OCI-LY7 (cell line): ENCODE measurements around the gene ARL15. TPM values are rescaled to one million over a fixed set of nuclear protein-coding genes. Genes with fewer than 3 reads are reported as not detected.

ENCODE experiments used
- BruUV-seq: library from RNA; stranded (reverse); fragments of 400-500 nt; replicated peaks from 2 replicates; lab custom pipeline; 2021; lab: Mats Ljungman, UMichigan
- CTCF ChIA-PET: fragments of 300-600 bp; sonication (Branson Sonifier 250); formaldehyde crosslinking; loops from one replicate; lab custom pipeline; 2022; ENCODE audit warnings: antibody characterized with exemption; ENCODE audit not compliant: unreplicated experiment; lab: Charles Lee
- POLR2A ChIA-PET: fragments of 300-600 bp; sonication (Branson Sonifier 250); formaldehyde crosslinking; loops from one replicate; lab custom pipeline; 2022; ENCODE audit warnings: antibody characterized with exemption; lab: Charles Lee
- DNase-seq: peaks from one replicate; pipeline ENCODE4 v3.0.0-alpha.2; 2015; ENCODE audit warnings: low spot score
- H2AFZ ChIP-seq: fragments of 200-600 bp; sonication (generic), shearing (Covaris generic); 2 replicates; pipeline ENCODE4 v1.6.1; 2014; ENCODE audit warnings: mild to moderate bottlenecking, antibody characterized with exemption, low read length, moderate library complexity
- H3K27ac ChIP-seq: fragments of 200-600 bp; sonication (generic); 2 replicates; pipeline ENCODE4 v1.5.1; 2014; ENCODE audit warnings: mixed run types, low read depth, mild to moderate bottlenecking, moderate library complexity, low read length, inconsistent platforms; ENCODE audit not compliant: poor library complexity, severe bottlenecking
- H3K36me3 ChIP-seq: fragments of 200-600 bp; sonication (generic); 2 replicates; pipeline ENCODE4 v1.6.1; 2014; ENCODE audit warnings: mild to moderate bottlenecking, antibody characterized with exemption, low read length, moderate library complexity, mixed read lengths; ENCODE audit not compliant: insufficient read depth
- H3K4me1 ChIP-seq: fragments of 200-600 bp; sonication (generic); 2 replicates; pipeline ENCODE4 v1.5.1; 2014; ENCODE audit warnings: mild to moderate bottlenecking, low read length; ENCODE audit not compliant: insufficient read depth, poor library complexity, severe bottlenecking
- H3K4me2 ChIP-seq: fragments of 200-600 bp; sonication (generic); 2 replicates; pipeline ENCODE4 v1.6.1; 2014; ENCODE audit warnings: mild to moderate bottlenecking, low read length
- H3K4me3 ChIP-seq: fragments of 200-600 bp; sonication (generic); 2 replicates; pipeline ENCODE4 v1.5.1; 2014; ENCODE audit warnings: mild to moderate bottlenecking, low read depth, low read length; ENCODE audit not compliant: poor library complexity, severe bottlenecking
- H3K79me2 ChIP-seq: fragments of 200-600 bp; sonication (generic); 2 replicates; pipeline ENCODE4 v1.6.1; 2016; ENCODE audit warnings: low read depth, mild to moderate bottlenecking, low read length, moderate library complexity, mixed read lengths; ENCODE audit not compliant: insufficient read depth
- H3K9me2 ChIP-seq: fragments of 200-600 bp; sonication (generic); 2 replicates; pipeline ENCODE4 v1.6.1; 2016; ENCODE audit warnings: mild to moderate bottlenecking, low read length, mixed read lengths; ENCODE audit not compliant: insufficient read depth
- H3K9me3 ChIP-seq: fragments of 200-600 bp; sonication (generic); 2 replicates; pipeline ENCODE4 v1.6.1; 2014; ENCODE audit warnings: mild to moderate bottlenecking, mixed run types, low read length, mixed read lengths
- H4K20me1 ChIP-seq: fragments of 200-600 bp; sonication (generic); 2 replicates; pipeline ENCODE4 v1.6.1; 2014; ENCODE audit warnings: mild to moderate bottlenecking, antibody characterized with exemption, low read length, moderate library complexity, mixed read lengths; ENCODE audit not compliant: insufficient read depth
- CTCF ChIP-seq: fragments of 200-600 bp; sonication (generic); conservative IDR thresholded peaks from 2 replicates; pipeline ENCODE4 v1.5.1; 2014; ENCODE audit warnings: mild to moderate bottlenecking, antibody characterized with exemption, low read length, moderate library complexity, mixed read lengths
- EZH2phosphoT487 ChIP-seq: fragments of 200-600 bp; sonication (generic); IDR thresholded peaks from 2 replicates; pipeline ENCODE4 v1.6.1; 2018; ENCODE audit warnings: low read depth, borderline replicate concordance, mild to moderate bottlenecking, mixed run types, antibody characterized with exemption, low read length, moderate library complexity, mixed read lengths
- intact Hi-C: fragments of 100-400 bp; cut with micrococcal nuclease; formaldehyde crosslinking; loops from one replicate; pipeline ENCODE4 v1.10.0; 2022; ENCODE audit not compliant: unreplicated experiment
- total RNA-seq, 2 experiments: library from RNA; depleted of rRNA in 1 of 2; stranded (reverse); fragments of >200 nt in 1 of 2; shearing (Covaris generic) in 1 of 2; gene quantifications; 2 replicates each; pipeline ENCODE4 v1.2.3, GENCODE V29; 2014 to 2022

ARL15 gene
- total RNA-seq, 2 experiments from 2014 or later = 18.8 to 24.4 TPM

GRCh38 chr5:53924392-53924791, 386.0 kb downstream of the ARL15 start:
- POLR2A ChIA-PET = interaction anchor here (0.6 to 1.1 kb wide), 6 partner anchors 30 to 564 kb away, joined by 3 to 7 read pairs (median 3); no protein-coding TSS in a partner anchor
- Histone ChIP-seq H3K79me2 (no peaks in the 10 kb centered on the region), H3K4me3 (no peak overlapping the region), H3K9me3 (no peaks in the 10 kb centered on the region), H3K4me1 (no peaks in the 10 kb centered on the region), H4K20me1 (no peaks in the 10 kb centered on the region), H3K36me3 (no peaks in the 10 kb centered on the region), H2AFZ (no peak overlapping the region), H3K4me2 (no peak overlapping the region), H3K27ac (no peak overlapping the region), H3K9me2 (no peaks in the 10 kb centered on the region)
- TF ChIP-seq EZH2phosphoT487 (no peak), CTCF (no peak)
- BruUV-seq = no TSS peak
- DNase-seq = no peak
- CTCF ChIA-PET = no interaction called here
- intact Hi-C loops = no loop called here

DNA sequence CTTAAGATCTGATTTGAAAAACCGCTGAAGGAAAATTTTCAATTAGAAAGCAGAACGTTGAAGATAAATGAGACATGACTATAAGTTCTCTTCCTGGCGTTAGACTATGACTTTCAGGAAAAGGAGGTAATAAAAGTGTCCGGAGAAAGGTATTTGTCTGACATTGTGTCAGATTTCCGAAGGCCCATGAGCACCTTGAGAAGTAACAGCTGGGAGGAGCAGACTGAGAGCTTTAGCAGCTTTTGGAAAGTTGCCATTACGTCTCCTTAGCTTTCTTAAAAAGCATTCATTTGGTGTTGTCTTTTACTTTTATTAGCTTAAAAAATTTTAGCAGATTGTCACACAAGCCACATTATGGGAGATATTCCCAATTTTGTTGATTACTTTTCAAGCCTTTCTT, 386.4 kb downstream of the ARL15 start:
- Histone ChIP-seq H3K9me3 (no peaks in the 10 kb centered on the region), H3K4me2 (no peak overlapping the region), H3K9me2 (no peaks in the 10 kb centered on the region), H3K4me3 (no peak overlapping the region), H3K27ac (no peak overlapping the region), H3K36me3 (no peaks in the 10 kb centered on the region), H3K79me2 (no peaks in the 10 kb centered on the region), H4K20me1 (no peaks in the 10 kb centered on the region), H3K4me1 (no peaks in the 10 kb centered on the region), H2AFZ (no peak overlapping the region)
- BruUV-seq = no TSS peak
- CTCF ChIA-PET = no interaction called here
- intact Hi-C loops = no loop called here
- no peak for DNase-seq
- TF ChIP-seq EZH2phosphoT487 (no peak), CTCF (no peak)
- POLR2A ChIA-PET = interaction anchor here (0.6 to 1.1 kb wide), 4 partner anchors 29 to 134 kb away, joined by 3 to 7 read pairs (median 3); no protein-coding TSS in a partner anchor

DNA sequence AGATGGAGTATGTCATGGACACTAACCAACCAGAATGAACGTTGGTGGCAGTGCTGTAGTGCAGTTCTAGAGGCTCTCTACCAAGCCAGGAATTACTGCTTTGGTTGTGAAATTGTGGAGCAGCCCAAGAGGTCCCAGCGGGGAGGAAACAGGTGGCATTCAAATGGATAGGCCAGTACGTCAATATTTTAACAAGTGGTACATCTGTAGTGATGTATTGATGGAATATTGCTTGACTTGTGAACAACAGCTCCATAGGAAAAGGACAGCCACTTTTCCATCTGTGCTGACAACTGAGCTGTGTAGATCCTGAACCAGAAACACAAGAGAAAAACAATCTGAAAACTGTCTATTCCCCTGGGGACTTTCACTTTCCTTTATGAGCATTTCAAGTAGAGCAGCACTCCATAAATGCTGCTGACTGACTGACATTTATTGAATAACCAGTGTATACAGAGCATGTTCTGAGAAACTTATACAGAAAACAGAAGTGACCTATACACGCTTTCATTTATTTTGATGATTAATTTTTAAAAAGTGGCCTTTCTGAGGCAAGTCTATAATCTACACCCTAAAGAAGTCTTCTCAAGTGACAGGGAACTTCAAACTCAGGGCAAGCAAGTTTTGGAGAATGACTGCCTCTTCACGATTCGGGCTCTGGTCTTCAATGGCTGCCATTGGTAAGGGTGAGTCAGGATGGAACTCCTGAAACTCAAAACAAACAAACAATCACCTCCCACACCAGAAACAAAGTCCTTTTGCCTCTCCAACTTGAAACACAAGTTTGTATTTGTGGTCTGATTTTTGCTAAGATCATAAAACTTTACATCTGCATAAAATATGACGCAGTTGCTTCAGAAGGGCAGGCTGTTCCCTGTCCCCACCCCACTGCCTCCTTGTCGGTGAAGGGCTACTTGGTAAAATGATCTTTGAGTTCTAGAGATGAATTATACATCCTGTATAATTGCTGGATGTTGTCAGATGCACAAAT, 387.6 kb downstream of the ARL15 start:
- BruUV-seq = no TSS peak
- no peaks in the 10 kb centered on the region for H3K9me2 ChIP-seq
- H2AFZ ChIP-seq = no peak overlapping the region
- H3K27ac ChIP-seq = no peak overlapping the region
- intact Hi-C loops = no loop called here
- ChIA-PET CTCF (no interaction called here), POLR2A (interaction anchor here (1.0 kb wide), 1 partner anchor 22 kb away, joined by 3 read pairs; no protein-coding TSS in a partner anchor)
- TF ChIP-seq CTCF = no peak
- no peak for TF ChIP-seq EZH2phosphoT487
- no peaks in the 10 kb centered on the region for H3K9me3 ChIP-seq
- no peak overlapping the region for H3K4me2 ChIP-seq
- H3K36me3 ChIP-seq = no peaks in the 10 kb centered on the region
- no peak overlapping the region for H3K4me3 ChIP-seq
- no peak for DNase-seq
- no peaks in the 10 kb centered on the region for H4K20me1 ChIP-seq
- H3K79me2 ChIP-seq = no peaks in the 10 kb centered on the region
- H3K4me1 ChIP-seq = no peaks in the 10 kb centered on the region
